RCC 7860 (cell line): ENCODE results near the gene TARDBP.
"Not testable (repeated sequence)": the region's sequence is repeated elsewhere in the genome, so short reads cannot be mapped to it uniquely, and the experiment has no call there.

ENCODE experiments used
- DNase-seq: peaks from one replicate; pipeline ENCODE4 v3.0.0-alpha.2; 2015; ENCODE audit warnings: low spot score
- FAIRE-seq: peaks from 2 replicates; lab custom pipeline; 2012; peaks lifted over from hg19 to GRCh38; lab: Jason Lieb, UNC

TARDBP gene

DNA sequence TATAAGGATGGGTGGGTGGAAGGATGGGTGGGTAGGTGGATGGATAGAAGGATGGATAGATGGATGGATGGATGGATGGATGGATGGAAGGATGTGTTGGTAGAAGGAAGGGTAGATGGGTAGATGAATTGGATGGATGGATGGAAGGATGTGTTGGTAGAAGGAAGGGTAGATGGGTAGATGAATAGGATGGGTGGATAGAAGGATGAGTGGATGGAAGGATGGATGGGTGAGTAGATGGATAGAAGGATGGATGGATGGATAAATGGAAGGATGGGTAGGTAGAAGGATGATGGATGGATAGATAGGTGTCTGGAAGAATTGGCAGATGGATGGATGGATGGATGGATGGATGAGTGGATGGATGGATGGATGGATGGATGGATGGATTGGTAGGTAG lies 28.6 kb downstream of the TARDBP start:
- FAIRE-seq = no peak
- no peak for DNase-seq

DNA sequence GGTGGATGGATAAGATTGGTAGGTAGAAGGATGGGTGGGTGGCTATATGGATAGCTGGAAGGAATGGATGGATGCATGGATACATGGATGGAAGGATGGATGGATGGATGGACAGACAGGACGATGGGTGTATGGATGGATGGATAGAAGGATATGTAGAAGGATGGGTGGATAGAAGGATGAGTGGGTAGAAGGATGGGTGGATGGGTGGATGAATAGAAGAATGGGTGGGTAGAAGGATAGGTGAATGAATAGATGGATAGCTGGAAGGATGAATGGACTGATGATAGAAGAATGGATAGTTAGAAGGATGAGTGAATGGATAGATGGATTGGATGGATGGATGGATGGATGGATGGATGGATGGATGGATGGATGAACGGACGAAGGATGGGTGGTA lies 29.6 kb downstream of the TARDBP start:
- FAIRE-seq (no peak), DNase-seq (no peak)

- no peak for DNase-seq
- FAIRE-seq = no peak
Observed at GRCh38 chr1:11042995-11043874, 30.8 kb downstream of the TARDBP start.

DNA sequence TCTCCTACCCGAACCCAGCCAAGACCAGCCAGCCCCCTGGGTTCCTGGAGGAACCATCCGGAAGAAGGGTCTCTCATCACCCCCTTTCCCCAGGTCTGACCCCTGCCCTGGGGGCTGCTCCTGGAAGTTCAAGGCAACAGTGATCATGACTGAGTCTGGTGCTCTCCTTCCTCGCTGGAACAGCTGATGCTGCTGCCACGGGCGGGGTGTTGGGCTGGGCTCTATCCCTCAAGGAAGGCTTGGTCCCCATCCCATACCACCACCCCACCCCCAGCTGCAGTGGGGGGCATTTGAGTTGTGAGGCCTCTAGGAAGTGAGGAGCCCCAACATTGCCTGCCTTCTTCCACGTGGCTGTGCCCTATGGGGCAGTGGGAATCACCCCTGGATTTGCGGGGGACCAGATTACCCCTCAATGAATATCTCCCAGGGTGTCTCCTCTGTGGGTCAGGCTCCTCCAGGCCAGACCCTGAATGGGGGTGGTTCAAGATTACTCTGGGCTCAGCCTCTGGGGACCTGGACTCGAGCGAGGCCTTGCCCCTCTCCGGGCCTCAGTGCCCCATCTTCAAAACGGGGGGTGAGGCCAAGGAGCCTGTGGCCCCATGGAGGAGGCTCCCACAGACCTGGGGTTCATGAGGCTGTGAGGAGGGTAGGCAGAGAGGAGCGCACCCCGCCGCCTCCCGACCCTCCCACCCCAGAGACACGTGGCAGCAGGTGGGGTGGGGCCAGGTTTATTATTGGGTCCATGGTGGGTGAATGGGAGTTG lies 31.8 kb downstream of the TARDBP start:
- DNase-seq (no peak), FAIRE-seq (no peak)

- DNase-seq = no peak
- FAIRE-seq = no peak
Observed at GRCh38 chr1:11044849-11045427, 32.5 kb downstream of the TARDBP start.

GRCh38 chr1:11045428-11046269 lies 33.2 kb downstream of the TARDBP start:
- DNase-seq (no peak), FAIRE-seq (no peak)

DNA sequence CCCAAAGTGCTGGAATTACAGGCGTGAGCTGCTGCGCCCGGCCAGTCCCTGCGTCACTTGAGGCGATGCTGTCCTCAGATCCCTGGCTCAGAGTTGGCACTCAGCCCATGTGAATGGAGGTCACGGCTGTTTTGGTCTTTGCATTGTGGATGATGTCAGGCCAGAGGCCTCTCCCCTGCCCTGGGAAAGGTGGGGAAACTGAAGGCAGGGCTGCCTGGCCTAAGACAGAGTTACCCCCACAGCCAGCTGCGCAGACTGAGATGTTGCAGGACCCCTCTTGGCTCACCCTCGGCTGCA lies 33.8 kb downstream of the TARDBP start:
- FAIRE-seq = no peak
- DNase-seq = no peak

DNA sequence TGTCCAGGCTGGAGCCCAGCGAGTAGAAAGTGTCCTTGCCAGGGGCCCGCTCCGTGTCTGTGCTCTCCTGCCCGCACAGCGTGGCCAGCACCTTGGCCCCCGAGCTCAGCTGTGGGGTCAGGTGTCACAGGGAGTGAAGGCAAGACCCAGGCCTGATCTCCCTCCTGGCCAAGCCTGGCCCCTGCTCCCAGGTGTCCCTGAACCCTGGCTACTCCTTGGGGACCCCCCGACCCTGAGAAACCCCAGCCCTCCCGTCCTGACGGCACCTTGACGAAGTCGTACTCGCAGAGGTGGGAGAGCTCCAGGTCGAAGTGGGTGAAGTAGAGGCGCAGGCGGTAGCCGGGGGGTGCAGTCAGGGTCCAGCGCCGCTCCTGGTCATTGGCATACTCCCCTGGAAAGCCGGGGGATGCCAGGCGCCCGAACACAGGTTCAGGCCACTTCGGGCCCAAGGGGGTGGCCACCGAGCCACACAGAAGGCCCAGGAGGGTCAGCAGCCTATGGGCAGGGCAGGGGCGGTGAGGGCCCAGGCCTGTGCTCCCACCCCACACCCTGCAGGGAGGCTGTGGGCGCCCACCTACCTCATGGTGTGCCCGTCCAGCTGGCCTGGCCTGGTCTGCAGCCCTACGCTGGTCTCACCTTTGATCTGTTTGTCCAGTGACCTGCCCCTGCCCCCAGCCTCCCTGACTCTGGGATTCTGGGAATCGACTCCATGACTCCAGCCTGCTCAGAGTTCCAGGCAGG lies 34.3 kb downstream of the TARDBP start, which contains the start of gene MASP2:
Gene MASP2 (minus strand): TSS at position 615 of the 741 bp plus-strand sequence. CDS start 32 bp downstream, at position 583.
- FAIRE-seq (no peak), DNase-seq (no peak)

DNA sequence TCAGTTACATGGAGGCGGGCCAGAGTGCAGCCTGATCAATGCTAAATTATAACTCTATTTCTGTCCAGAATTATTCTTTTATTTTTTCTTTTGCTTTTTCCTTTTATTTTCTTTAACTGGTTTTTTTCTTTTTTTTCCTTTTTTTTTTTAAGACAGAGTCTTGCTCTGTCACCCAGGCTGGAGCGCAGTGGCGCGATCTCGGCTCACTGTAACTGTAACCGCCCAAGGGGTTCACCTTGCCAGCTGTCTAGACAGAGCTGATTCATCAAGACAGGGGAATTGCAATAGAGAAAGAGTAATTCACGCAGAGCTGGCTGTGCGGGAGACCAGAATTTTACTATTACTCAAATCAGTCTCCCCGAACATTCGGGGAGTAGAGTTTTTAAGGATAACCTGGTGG lies 38.7 kb downstream of the TARDBP start:
- not testable (repeated sequence) for FAIRE-seq, DNase-seq

- no peak for DNase-seq
- no peak for FAIRE-seq
Observed at GRCh38 chr1:11051781-11052511, 39.5 kb downstream of the TARDBP start.

GRCh38 chr1:11052839-11053757 lies 40.6 kb downstream of the TARDBP start:
- DNase-seq (no peak), FAIRE-seq (no peak)

GRCh38 chr1:11053758-11054137 lies 41.3 kb downstream of the TARDBP start:
- DNase-seq = no peak

GRCh38 chr1:11054181-11054580 lies 41.7 kb downstream of the TARDBP start:
- DNase-seq = no peak
- no peak for FAIRE-seq

More at GRCh38 chr1:11053758-11054137, 41.3 kb downstream of the TARDBP start:
- no peak for FAIRE-seq

GRCh38 chr1:11054666-11055065 lies 42.2 kb downstream of the TARDBP start:
- FAIRE-seq (no peak), DNase-seq (no peak)

GRCh38 chr1:11055676-11056075 lies 43.2 kb downstream of the TARDBP start:
- DNase-seq = no peak
- no peak for FAIRE-seq

GRCh38 chr1:11056504-11056903 lies 44.0 kb downstream of the TARDBP start:
- FAIRE-seq (no peak), DNase-seq (no peak)

- FAIRE-seq (no peak), DNase-seq (no peak)
Observed at GRCh38 chr1:11057477-11057876, 45.0 kb downstream of the TARDBP start.

GRCh38 chr1:11058026-11058425 lies 45.6 kb downstream of the TARDBP start:
- no peak for FAIRE-seq
- no peak for DNase-seq
